ENCODE measurements around the gene SMIM20.

The SMIM20 gene

DNA sequence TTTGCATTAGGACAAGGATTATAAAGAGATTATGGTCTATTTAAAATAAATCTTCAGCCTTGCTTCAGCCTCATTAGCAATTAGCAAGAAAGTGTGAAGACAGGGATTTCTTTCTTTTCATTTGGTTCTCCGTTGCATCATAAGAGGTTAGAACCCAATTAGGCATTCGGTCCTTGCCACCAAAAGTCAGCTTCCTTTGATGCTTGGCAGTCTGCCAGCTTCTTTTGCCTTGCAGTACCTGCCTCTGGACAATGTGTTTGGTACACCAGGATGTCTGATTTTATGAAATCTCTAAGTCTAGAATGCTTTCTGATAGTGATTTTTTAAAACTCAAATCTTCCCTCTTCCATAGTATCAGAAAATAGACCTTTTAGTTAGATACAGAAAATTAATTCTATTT is 12.4 kb downstream of the SMIM20 start:
- no peak for DNase-seq (ENCODE audit: low read depth in 2 of 2)

DNA sequence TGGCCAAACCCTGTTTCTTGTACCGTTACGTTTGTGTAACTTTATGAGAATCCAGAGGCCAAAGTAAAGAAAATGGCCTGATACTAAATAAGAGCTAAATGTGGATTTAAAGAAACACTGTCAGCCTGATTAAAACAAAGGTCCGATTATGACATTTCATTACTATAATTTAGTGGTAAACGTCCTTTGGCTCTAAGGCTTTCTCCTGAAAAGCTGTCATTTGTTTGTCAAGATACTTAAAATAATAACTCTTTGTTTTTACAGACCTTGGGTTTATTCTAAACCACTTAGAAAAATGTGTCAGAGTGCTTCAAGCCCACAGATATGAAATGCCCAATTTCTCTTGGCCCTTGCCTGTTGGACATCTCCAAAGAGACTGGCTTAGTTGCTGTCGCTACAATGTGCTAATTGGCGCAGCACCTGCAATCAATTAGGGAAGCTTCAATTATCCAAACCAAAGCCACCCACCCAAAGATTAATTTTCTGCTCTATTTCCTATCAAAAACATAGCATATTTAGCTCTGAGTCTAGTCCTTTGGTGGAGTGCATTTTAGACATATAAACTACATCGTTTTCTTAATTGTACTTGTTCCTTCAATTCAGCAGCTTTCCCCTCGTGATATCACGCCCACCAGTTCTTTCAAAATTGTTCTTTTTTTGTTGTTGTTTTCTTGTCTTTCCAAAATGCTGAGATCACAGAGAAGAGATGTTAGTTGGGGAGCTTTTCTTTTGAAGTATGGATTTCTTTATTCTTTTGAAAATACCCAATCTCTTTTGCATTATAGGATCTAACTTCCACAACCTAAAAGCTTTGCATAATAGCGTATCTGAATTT is 13.6 kb downstream of the SMIM20 start:
- no peak for DNase-seq (ENCODE audit: low read depth in 2 of 2)

DNA sequence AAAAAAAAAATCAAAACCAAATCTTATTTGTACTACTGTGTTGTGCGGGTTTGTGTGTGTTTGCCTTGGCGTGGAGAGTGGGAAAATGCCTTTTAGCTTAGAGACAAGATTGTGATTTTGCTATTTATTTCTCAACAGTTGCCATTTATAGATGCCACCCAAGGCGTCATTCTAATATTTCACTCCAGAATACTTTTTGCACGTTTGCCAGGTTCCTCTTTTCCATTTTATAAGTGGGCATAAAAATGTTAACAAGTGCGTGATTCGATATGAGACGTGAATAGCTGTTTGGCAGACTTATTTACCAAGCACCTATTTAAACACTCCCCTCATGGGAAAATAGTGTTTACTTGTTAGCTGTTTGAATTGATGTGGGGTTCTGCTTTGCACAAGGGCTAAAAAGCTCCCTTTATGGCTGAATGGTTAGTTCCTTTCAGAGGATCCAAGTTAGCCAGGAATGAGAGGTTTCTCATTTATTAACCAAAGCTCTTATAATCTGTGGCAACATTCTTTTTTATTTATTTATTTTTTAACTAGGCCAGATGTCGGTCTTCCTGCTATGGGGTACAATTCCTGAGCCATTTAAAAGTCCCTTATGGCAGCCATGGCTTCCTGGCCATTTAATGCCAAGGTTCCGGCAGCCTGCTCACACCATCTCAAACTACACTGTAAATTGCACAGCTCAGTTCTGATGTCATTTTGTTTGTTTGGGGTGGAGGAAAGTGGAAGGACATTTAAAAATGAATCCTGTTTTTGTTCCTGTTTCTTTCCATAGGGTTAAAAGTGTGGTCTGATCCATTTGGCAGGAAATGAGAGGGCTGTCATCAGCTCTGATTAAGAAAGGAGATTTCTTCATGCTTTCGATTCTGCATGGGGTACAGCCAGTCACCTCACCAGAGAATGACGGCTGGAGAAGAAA is 14.6 kb downstream of the SMIM20 start:
- no peak for DNase-seq (ENCODE audit: low read depth in 2 of 2)

DNA sequence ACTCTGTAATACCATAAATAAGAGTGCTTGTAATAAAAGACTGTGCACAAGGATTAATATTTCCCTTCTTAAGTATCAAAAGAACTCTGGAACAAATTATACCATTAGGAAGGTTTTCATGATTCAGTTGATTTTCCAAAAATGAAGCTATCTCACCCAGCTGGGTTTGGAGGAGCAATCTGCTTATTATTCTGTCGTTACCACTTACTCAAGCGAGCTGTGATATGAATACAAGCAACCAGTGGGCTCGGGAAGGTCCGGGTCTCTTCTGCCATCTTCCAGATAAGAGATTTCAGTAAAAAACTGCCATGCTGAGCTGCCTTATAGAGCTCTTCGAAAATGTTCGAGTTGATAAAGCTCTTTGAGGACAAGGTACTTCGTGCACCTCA is 15.3 kb downstream of the SMIM20 start:
- DNase-seq (ENCODE audit: low read depth in 2 of 2) = no peak

DNA sequence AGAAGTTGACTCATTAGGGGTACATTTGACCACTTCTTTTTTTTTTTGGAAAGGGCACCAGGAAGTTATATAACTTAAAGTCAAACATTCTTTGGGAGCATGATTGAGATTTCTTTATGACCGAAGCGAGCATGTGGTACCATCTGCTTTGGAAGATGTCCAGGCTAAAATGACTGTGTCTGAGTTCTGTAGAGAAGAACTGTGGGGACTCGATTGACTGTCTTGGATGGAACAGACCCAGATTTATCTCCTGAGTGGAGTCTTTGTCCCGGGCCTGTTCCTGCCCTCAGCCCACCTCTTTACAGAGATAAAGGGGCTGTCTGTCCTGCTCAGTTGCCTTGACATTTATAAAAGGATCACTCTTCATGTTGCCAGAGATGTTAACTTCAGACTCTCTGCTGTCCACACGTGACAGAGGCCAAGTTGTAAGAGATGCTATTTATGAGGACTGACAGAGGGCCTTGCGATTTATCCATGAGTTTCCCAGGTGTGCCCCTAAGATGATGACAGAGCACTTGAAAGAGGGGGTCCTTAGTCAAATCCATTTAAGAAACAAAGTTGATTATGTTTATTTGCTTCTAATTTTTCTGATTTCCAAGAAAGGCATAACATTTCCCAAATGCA is 16.8 kb downstream of the SMIM20 start:
- DNase-seq (ENCODE audit: low read depth in 2 of 2) = no peak

DNA sequence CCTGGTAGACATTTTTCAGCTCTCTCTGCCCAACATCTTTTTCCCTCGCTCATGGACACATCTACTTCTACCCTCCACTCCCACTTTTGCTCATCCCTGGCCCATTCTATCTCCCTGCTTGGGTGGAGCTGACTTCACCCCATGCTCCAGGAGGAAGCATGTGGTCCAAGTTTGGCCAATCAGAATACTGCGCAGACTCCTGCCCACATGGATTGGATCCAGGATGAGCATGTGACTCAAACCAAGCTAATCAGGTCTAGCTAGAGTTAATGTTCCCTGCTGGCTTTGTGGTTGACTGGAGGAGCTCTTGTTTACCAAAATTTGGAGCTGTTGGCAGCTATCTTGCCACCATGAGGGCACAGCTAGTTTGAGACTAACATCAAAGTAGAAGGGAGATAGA is 22.7 kb downstream of the SMIM20 start:
- DNase-seq (ENCODE audit: low read depth in 2 of 2) = no peak

DNA sequence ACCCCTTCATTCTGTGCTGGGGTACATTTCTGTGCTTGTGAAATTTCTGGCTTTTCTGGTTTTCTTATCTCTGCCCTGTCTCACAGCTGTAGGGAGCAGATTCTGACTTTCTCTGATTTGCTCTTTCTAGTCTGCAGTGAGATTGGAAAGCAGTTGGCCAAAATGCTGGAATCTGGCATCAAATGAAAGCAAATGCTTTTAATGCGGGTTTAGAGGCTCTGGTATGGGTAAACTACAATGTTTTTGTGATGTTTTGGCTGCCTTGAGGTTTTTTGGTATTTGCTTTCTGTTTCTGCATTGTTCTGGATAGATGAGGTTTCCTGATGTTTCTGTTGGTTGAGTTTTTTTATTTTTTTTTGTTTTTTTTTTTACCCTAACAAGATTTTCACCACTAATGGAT is 23.8 kb downstream of the SMIM20 start:
- no peak for DNase-seq (ENCODE audit: low read depth in 2 of 2)

DNA sequence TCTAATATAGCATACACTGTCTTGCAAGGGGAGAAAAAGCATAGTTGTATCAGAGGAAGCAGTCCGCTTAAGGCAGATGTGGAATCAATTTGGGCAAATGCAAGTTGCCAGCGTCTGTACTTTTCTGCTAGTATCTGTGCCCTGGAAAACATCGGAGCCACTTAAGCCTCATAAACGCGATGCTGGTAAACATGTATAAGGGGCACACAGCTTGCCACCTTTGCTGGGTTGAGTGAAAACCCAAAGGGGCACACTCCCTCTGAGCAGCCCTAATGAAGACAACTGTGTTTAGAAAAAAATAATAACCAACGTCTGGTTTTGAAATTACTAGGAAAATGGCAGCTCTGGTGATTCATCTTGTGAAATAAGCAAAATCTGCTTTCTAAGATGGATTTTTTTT is 24.3 kb downstream of the SMIM20 start:
- DNase-seq (ENCODE audit: low read depth in 2 of 2) = no peak

DNA sequence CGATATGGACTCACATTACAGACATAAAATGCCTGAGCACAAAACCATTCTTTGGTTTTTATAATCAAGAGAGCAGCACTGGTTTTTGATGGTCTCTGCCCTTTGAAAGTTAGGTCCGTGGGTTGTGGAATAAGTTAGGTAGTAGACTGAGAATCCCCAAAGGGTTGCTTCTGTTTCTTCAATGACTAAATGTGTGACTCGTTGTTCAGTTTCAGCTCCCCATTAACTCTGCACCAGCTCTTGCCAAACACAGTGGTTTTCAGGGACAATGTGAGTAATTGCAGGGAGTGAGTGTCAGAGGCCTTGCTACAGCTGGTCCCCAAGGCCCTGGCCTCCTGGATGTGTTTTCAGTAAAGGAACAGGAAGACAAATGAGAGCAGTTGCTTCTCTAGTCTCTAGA is 24.8 kb downstream of the SMIM20 start:
- no peak for DNase-seq (ENCODE audit: low read depth in 2 of 2)

DNA sequence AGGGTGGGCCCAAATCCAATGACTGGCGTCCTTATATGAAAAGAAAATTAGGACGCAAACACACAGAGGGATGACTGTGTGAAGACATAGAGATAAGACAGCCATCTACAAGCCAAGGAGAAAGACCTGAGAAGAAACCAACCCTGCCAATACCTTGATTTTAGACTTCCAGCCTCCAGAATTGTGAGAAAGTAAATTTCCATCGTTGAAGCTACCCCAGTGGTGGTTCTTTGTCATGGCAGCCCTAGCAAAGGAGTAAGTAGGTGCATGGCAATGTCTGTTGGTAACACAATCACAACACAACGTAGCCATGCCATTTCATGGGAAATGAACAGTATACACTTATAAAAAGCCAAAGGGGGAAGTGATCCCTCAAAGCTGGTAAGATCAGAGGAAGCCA is 25.3 kb downstream of the SMIM20 start:
- DNase-seq (ENCODE audit: low read depth in 2 of 2) = no peak

DNA sequence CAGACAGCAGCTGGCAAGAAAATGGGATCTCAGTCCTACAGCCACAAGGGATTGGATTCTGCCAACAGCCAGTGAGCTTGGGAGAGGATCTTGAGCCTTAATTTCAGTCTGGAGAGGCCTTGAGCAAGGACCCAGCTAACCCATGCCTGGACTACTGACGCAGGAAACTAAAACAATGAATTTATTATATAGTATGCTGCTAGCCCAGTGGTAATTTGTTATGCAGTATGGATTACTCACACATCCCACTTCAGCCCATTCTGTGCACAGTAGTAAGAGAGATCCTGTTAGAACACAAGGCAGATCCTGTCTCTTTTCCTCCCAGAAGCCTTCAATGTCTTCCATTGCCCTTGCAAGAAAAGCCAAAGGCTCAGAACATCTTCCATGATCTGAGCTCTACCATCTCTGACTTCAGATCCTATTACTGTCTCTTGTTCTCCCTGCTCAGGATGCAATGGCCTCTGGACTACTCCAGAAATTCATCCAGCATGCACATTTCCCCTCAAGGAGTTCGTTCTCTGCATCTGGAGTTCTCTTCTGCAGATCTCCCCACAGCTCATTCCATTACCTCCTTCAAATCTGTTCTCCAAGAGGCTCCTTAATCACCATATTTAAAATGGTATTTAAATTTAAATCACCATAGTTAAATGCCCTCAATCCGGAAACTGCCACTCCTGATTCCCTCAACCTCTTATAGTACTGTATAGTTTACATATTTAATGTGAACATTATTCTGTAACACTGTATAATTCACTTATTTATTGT is 27.6 kb downstream of the SMIM20 start:
- no peak for DNase-seq (ENCODE audit: low read depth in 2 of 2)

DNA sequence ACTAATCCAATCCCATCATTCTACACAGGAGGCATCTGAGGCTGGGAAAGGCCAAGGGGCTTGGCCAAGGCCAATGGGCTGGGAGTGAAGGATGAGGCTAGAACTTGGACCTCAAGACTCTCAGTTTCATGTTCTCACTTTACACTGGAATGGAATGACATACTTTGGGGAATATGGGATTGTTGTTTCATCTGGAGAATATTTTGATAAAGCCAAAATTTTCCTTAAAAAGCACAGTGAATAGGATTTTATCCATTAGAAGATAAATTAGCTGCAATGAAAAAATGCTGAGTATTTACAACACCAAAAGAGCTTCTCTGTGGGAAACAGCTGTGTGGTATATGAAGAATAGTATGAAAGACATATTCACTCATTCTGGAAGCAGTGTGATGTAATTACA is 29.3 kb downstream of the SMIM20 start:
- DNase-seq (ENCODE audit: low read depth in 2 of 2) = no peak

DNA sequence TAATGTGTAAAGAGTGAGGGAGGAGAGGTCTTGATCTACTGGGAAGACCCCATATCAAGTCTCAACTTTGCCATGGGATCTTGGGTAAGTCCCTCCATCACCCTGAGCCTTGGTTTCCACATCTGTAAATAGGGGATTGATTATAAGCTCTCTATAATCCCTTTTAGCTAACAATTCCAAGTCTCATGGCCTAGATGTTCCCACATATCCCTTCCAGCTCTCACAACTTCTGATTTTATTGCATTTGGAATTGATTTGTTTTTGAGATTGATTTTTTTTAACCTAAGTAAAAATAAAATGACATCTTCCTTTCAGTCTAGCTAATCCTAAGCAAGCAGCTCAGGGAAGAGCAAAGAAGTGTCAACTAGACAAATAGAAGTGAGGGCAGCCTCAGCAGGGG is 29.8 kb downstream of the SMIM20 start:
- DNase-seq (ENCODE audit: low read depth in 2 of 2) = no peak

DNA sequence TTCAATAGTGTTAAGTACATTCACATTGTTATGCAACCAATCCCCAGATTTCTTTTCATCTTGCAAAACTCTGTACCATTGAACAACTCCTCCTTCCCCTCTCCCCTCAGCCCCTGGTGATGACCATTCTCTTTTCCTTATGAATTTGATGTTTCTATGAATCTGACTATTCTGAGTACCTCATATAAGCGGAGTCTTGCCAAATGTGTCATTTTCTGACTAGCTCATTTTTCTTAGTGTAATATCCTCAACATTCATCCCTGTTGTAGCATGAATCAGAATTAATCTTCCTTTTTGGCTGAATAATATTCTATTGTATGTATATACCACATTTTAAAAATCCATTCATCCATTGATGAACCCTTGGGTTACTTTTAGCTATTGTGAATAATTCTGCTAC is 34.0 kb downstream of the SMIM20 start:
- no peak for DNase-seq (ENCODE audit: low read depth in 2 of 2)

DNA sequence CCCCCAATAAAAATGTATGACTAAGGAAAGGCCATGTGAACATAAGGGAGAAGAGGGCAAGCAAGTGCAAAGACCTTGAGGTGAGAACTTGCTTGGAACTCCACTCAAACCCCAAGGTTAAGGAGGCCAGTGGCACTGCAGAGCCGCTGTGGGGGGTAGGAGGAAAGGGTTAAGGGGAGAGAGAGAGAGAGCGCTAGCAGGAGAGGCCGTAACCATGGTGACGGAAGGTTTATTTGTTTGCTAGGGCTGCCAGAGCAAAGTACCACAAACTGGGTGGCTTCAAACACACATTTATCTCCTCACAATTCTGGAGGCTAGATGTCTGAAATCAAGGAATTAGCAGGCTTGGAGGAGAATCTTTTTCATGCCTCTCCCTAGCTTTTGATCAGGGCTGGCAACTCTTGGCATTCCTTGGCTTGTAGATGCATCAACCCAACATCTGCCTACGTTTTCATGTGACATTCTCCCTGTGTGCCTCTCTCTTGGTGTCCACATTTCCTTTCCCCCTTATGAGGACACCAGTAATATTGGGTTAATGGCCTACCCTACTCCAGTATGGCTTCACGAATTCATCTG is 35.2 kb downstream of the SMIM20 start:
- DNase-seq (ENCODE audit: low read depth in 2 of 2) = no peak

DNA sequence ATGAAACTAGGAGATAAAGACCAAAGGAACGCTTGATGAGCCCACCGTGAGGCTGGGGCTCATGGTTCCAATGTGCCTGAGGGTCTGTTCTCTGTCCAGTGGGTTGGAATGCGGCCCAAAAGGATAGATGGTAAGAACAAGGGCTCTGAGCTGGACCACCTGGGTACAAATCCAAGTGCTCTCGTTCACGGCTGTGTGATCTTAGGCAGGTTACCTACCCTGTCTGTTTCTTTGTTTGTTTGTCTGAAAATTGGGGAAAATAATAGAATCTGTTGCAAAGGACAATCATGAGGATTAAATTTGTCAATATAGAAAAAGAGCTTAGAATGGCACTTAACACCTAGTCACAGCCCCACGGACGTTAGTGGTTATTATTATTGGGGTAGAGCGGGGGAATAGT is 36.0 kb downstream of the SMIM20 start:
- no peak for DNase-seq (ENCODE audit: low read depth in 2 of 2)

DNA sequence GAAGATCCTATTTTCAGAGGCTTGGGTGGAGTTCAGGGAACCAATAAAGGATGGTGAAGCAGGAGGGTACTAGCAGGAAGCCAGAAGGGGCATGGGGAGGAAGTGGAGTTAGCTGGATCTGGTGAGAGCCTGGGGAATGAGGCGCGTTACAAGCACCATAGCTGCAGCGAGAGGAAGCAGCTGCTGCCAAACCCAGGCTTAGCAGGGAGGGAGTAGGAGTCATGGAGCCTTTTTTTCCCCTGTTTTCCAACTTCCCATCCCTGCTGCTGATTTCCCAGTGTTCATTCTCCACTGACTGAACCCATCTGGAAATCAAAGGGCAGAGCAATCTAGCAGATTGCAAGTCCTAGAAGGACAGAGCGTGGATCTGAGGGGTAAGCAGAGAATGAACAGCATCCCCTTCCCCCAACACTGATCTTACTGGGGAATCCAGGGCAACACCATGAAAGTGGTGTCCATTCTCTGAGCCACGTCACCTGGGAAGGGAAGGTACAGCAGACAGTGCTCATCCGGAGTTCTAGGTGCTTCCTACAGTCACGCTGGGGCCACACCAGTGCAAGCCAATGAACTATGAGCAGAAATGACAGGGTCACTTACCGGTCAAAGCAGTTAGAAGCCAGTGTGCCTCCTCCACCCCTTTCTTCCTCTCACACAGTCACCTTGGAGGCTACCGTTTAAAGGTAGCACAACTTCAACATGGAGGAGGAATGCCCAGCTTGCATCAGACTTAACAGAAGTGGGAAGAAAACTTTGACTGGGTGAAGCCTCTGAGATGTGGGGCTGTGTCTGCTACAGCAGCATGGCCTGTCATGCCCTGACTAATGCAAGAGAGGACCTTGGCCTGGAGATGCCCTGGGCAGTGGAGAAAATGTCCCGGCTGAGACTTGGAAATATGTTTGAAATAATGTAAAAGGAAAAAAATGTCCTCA is 36.7 kb downstream of the SMIM20 start:
- DNase-seq (ENCODE audit: low read depth in 2 of 2) = no peak

DNA sequence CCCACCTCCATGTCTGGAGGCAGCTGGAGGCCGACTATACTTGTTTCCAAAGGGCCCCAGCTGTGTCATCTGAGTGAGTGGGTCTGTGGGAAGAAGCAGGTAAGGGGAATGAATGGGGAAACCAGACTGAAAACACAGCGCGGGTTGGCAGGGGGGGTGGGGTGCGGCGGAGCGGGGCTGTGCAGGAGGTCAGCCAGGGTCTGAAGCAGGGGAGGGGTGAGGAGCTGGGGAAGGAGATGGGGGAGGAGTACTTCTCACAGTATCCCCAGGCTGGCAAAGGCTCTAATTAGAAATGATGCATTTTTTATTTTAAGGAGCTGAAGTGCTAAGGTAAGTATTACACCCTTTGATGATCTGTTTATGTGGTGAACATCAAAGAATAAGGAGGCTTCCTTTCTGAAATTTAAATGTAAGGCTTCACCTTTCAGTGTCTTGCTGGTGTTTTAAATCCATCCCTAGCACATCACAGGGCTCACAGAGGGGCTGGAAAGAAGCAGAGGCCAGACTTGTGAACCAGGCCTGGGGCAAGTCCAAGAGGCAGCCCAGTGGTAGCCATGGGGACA is 37.5 kb downstream of the SMIM20 start:
- no peak for DNase-seq (ENCODE audit: low read depth in 2 of 2)

DNA sequence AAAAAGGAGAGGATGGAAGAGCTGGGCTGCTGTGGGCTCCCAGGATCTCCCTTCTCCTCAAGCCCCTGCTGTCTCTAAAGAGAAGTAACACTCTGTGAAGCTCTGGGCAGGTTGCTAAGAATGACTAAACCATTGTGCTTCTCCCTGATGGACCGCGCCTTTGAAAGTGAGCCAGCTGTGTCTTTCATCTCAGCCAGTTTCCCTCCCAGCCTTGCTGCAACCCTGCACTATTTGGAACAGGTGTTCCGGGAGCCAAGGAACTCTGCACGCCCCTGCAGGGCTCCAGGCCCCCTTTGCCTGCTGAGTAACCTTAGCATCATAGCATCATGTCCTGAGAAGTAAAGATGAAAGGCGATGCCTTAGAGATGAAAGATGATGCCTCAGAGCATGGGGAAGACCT is 39.7 kb downstream of the SMIM20 start:
- DNase-seq (ENCODE audit: low read depth in 2 of 2) = no peak

DNA sequence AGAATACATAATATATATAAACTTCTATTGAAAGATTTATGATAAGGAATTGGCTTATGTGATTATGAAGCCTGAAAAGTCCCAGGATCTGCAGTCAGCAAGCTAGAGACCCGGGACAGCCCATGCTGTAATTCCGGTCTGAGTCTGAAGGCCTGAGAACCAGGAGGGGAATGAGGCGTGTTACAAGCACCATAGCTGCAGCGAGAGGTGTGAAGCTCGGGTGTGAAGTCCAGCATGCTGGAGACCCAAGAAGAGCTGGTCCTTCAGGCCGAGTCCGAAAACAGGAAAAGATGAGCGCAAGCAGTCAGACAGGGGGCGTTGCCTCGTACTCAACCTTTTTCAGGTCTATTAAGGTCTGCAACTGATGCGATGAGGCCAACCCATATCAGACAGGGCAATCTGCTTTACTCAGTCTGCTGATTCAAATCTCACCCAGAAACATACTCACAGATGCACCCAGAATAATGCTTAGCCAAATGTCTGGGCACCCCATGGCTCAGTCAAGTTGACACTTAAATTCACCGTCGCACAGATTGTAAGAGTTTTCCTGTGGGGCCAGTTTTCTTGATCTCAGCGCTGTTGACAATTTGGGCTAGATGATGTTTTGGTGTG is 40.4 kb downstream of the SMIM20 start:
- no peak for DNase-seq (ENCODE audit: low read depth in 2 of 2)
